Astrocyte of the spinal cord (primary cell): Measurements from ENCODE around the gene KLF9.

Source experiments
- DNase-seq: peaks from one replicate; pipeline ENCODE4 v3.0.0; 2011; ENCODE audit warnings: low read depth, low spot score
- H3K4me3 ChIP-seq: 2 replicates; pipeline ENCODE4 v1.5.1; 2011; ENCODE audit warnings: low read depth, mild to moderate bottlenecking, low read length, moderate library complexity
- CTCF ChIP-seq: IDR thresholded peaks from 2 replicates; pipeline ENCODE4 v1.5.1; 2012; ENCODE audit warnings: low read depth, mild to moderate bottlenecking, low read length, inconsistent platforms
- in situ Hi-C: cut with HindIII; loops from 2 replicates; pipeline ENCODE4 v1.10.0; 2017; ENCODE audit warnings: low sequenced_read_pairs

Gene KLF9

GRCh38 chr9:70352802-70353201 is 61.7 kb downstream of the KLF9 start:
- no peak overlapping the region for H3K4me3 ChIP-seq
- in situ Hi-C loops, result no loop called here
- TF ChIP-seq CTCF, result peak; percentile 56
- peak; percentile 17 for DNase-seq

DNA sequence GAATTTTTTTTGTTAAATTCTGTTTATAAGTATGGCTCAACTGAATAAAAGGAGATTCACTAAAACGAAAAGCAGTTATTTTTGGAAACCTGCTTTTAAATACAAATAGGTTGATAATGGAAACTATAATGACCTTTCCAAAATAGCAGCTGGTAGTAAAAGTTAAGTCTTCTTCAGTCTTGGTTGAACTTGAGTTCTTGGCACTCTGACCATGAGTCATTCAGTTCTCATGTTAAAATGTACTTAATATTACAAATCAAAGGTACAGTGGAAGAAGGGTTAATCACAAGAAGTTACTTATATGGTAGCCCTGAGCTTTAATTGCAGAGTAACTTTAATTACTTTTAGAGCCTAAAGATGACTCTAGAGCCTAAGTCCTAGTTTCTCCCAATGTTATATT is 62.1 kb downstream of the KLF9 start:
- TF ChIP-seq CTCF, result no peak
- DNase-seq, result peak; percentile 67
- in situ Hi-C loops, result no loop called here
- H3K4me3 ChIP-seq, result no peak overlapping the region

DNA sequence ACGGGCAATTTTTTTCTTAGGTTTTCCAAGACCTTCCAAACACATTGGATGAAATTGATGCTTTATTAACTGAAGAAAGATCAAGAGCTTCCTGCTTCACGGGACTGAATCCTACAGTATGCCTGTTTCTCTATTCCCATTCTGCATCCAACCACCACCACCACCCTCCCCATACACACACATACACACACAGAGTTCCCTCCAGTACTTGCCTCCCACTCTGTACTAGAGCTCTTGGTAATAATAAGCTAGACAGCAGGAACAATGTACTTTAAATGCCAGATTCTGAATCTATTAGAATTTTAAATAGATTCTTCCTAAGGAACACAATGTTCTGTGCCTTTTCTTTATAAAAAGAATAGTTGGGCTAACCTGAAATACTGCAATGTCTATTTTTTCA is 67.4 kb downstream of the KLF9 start:
- H3K4me3 ChIP-seq, result no peak overlapping the region
- no peak for DNase-seq
- in situ Hi-C loops, result loop anchor here (25.0 kb wide), 1 partner anchor 140 kb away; no protein-coding TSS in a partner anchor
- TF ChIP-seq CTCF, result no peak

- no peak overlapping the region for H3K4me3 ChIP-seq
- in situ Hi-C loops, result loop anchor here (25.0 kb wide), 1 partner anchor 147 kb away; no protein-coding TSS in a partner anchor
- DNase-seq, result peak; percentile 55
- peak; percentile 25 for TF ChIP-seq CTCF
Observed at GRCh38 chr9:70340572-70340971, 73.9 kb downstream of the KLF9 start.
